Measurements from ENCODE around the gene PLOD1.

The PLOD1 gene

GRCh38 chr1:11979851-11980675 lies 45.5 kb downstream of the PLOD1 start, which contains the start of gene MFN2 (continued):
- TF ChIP-seq ZNF645 (tag by site-specific recombination; IDR thresholded peaks at IDR 0.05) (no peak), ZNF302 (tag by site-specific recombination; IDR thresholded peaks at IDR 0.05; ENCODE audit: low read depth) (no peak), ZNF658 (tag by site-specific recombination; IDR thresholded peaks at IDR 0.05) (no peak), ZNF112 (tag by site-specific recombination; IDR thresholded peaks at IDR 0.05) (no peak), ZNF19 (tag by site-specific recombination; IDR thresholded peaks at IDR 0.05; ENCODE audit: low read depth) (no peak), ZNF600 (tag by site-specific recombination; IDR thresholded peaks at IDR 0.05) (peak; percentile 84), ZNF580 (tag by site-specific recombination; IDR thresholded peaks at IDR 0.05) (0 out of 2 replicates have a peak, but pooled peaks have one; percentile 18), ELK4 (IDR thresholded peaks at IDR 0.05; ENCODE audit: borderline replicate concordance, low read depth, low read length) (no peak), FEZF1 (tag by site-specific recombination; IDR thresholded peaks at IDR 0.05) (peak; percentile 6; the same call in 1 of the 2 replicates), ZBTB1 (tag by site-specific recombination; IDR thresholded peaks at IDR 0.05) (no peak), ZNF221 (tag by site-specific recombination; IDR thresholded peaks at IDR 0.05; ENCODE audit: borderline replicate concordance) (no peak), ZBTB26 (tag by site-specific recombination; optimal IDR thresholded peaks at IDR 0.05) (peak; percentile 96), PRDM10 (tag by site-specific recombination; IDR thresholded peaks at IDR 0.05) (peak; percentile 84), YY1 (tag by site-specific recombination; IDR thresholded peaks at IDR 0.05) (peak; percentile 98), ZNF354C (tag by site-specific recombination; IDR thresholded peaks at IDR 0.05; ENCODE audit: borderline replicate concordance, low read depth) (no peak), GLIS1 (tag by site-specific recombination; IDR thresholded peaks at IDR 0.05) (peak; percentile 69), KLF16 (tag by site-specific recombination; IDR thresholded peaks at IDR 0.05) (peak; percentile 87), ZBTB20 (tag by site-specific recombination; IDR thresholded peaks at IDR 0.05) (peak; percentile 78), ZBTB10 (tag by site-specific recombination; IDR thresholded peaks at IDR 0.05) (peak; percentile 78; the same call in 1 of the 2 replicates), KLF1 (tag by site-specific recombination; IDR thresholded peaks at IDR 0.05) (peak; percentile 82), ZNF211 (tag by site-specific recombination; IDR thresholded peaks at IDR 0.05; ENCODE audit: low read depth) (no peak), CTCF (tag by site-specific recombination; IDR thresholded peaks at IDR 0.05) (no peak), ZNF280C (tag by site-specific recombination; IDR thresholded peaks at IDR 0.05) (no peak), SCRT1 (tag by site-specific recombination; IDR thresholded peaks at IDR 0.05; ENCODE audit: borderline replicate concordance) (no peak)
